Stimulated activated naive CD4-positive, alpha-beta T cell treated with Interleukin-2 at 50 U/mL for 16 hours (primary cell): ENCODE data around the gene LAMTOR5.

Experiments
- DNase-seq: peaks from one replicate; lab custom pipeline; 2025; lab: John Stamatoyannopoulos, UW

The LAMTOR5 gene

GRCh38 chr1:110387048-110387754, 20.3 kb downstream of the LAMTOR5 start:
- no peak for DNase-seq

GRCh38 chr1:110385369-110385768, 22.1 kb downstream of the LAMTOR5 start:
- no peak for DNase-seq

GRCh38 chr1:110384581-110385321, 22.7 kb downstream of the LAMTOR5 start:
- no peak for DNase-seq

GRCh38 chr1:110383251-110383990, 24.1 kb downstream of the LAMTOR5 start:
- DNase-seq, result no peak

GRCh38 chr1:110380672-110381283, 26.7 kb downstream of the LAMTOR5 start:
- no peak for DNase-seq

- DNase-seq, result no peak
Measured at GRCh38 chr1:110375490-110375889, 32.0 kb downstream of the LAMTOR5 start.

- DNase-seq, result no peak
Measured at GRCh38 chr1:110370827-110371226, 36.7 kb downstream of the LAMTOR5 start.

GRCh38 chr1:110364221-110364620, 43.3 kb downstream of the LAMTOR5 start:
- DNase-seq, result no peak

- no peak for DNase-seq
Measured at GRCh38 chr1:110361856-110362255, 45.6 kb downstream of the LAMTOR5 start.

- no peak for DNase-seq
Measured at GRCh38 chr1:110360431-110360830, 47.1 kb downstream of the LAMTOR5 start.

- no peak for DNase-seq
Measured at GRCh38 chr1:110356379-110356778, 51.1 kb downstream of the LAMTOR5 start.

GRCh38 chr1:110355321-110355720, 52.2 kb downstream of the LAMTOR5 start:
- DNase-seq, result no peak
